HG03558 (cell line): ENCODE data around the gene ZFP64.
"Not testable (repeated sequence)": the region's sequence is repeated elsewhere in the genome, so short reads cannot be mapped to it uniquely, and the experiment has no call there.

Experiments
- ATAC-seq: cut with Tn5 transposase; IDR thresholded peaks from one replicate; pipeline ENCODE4 v1.9.1; 2021; ENCODE audit warnings: moderate number of reproducible peaks; ENCODE audit not compliant: unreplicated experiment; ENCODE audit errors: extremely low read depth

The ZFP64 gene

DNA sequence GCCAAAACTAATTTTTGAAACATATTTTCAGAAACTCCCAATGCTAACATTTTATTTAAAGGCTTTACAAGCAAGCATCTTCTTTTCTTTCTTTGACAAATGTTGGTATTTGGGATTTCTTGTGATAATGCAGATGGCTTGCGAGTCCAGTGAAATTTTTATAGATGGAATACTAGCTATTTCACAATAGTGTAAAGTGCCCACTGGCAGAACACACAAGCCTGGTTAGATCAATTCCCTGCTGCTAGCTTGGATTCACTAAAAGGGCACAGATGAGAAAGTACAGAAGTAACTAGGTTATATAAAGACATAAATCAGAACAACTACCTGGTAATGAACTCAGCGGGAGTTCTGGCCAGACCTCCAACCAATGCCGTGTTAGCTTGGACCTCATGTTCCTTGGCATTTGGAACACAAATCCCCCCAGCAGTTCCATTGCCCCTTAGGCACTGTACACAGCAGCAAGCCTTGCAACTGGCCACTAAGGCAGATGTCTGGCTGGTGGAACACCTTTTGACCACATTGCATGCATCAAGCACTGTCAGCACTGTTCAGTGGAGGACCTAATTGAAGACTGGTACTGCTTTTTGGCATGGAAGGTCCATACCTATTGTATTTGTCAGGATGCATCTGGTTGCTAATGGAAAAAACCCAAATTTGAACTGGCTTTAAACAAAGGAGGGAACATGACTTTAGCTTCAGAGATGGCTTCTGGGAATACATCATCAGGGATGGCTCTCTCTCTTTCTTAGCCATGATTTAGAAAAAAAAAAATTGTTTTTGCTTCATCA is 15.6 kb upstream of the ZFP64 start:
- no peak for ATAC-seq

GRCh38 chr20:52204136-52204535 is 12.6 kb upstream of the ZFP64 start:
- no peak for ATAC-seq

DNA sequence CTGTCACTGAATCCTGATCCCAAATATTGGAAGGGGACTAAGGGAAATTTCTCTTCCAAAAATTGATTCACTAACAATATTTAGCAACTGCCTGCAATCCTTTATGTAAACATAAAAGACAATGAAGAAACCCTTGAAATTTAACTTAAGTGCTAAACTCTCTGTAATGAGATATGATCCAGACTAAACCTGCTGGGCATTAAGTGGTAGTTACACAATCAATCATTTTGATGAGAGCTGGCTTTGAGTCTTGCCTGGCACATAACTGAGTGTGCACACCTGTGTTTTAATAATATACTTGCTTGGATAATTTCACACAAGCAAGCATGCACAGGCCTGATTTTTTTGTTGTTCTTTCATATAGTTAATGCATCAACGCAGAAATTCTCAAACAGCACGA is 9.8 kb upstream of the ZFP64 start:
- ATAC-seq: no peak

GRCh38 chr20:52200870-52201269 is 9.3 kb upstream of the ZFP64 start:
- no peak for ATAC-seq

DNA sequence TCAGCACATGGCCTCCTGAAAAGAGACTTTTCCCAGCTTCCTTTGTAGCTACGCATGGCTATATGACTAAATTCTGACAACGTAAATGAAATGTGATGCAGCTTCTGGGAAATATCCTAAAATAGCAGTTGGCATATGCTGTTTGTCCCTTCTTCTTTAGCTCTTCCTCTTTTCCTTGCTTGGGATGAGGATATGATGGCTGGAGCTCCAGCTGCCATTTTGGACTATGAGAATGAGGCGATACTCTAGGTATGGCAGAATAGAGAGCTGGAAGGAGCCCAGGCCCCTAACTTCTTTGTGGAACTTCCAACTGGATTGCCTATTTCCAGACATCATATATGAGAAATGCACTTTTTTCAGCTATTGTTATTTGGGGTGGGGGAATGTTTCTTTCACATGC is 5.3 kb upstream of the ZFP64 start:
- no peak for ATAC-seq

- ATAC-seq: no peak
These were observed 2.4 kb upstream of the ZFP64 start for GRCh38 chr20:52193886-52194545.

GRCh38 chr20:52193133-52193532 is 1.6 kb upstream of the ZFP64 start:
- ATAC-seq: no peak

DNA sequence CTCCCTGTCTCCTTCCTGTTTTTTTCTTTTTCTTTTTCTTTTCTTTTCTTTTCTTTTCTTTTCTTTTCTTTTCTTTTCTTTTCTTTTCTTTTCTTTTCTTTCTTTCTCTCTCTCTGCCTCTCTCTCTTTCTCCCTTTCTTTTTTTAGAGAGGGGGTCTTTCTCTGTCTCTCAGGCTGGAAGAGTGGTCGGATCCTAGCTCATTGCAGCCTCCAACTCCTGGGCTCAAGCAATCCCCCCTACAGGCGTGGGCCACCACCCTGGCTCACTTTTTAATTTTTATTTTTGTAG is 1.1 kb upstream of the ZFP64 start:
- ATAC-seq: not testable (repeated sequence)

- peak; percentile 21 for ATAC-seq
These were observed 538 bp upstream of the ZFP64 start for GRCh38 chr20:52191916-52192718.

DNA sequence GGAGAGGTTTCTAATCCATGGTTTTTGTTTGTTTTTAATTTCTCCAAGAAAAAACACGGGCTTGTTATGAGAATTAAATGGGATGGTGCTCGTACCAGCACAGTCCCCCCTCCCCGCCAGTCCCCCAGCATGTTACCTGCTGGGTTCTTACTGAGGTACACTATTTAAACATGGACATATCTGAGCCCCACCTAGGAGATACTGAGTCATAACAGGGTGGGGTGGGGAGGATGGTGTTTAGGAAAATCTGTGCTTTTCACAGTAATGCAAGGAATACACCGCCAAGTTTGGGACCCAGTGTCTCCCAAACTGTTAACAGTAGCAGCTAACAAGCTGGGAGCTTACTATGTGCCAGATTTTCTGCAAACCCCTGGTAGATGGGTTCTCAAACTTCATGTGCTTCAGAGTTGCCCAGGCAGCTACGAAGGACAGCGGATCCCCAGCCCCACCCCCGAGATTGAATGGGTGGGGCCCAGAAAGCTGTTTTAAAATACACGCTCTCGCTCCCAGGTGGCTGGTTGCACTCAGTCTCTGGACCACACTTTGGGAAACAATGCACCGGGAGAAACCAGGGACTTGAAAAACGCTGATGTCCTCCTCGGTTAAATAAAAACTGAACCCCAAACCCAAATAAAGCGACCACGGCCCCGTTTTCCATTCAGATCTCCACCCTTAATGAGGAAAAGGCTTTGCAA is 995 bp downstream of the ZFP64 start:
- ATAC-seq: no peak

- no peak for ATAC-seq
These were observed 9.8 kb downstream of the ZFP64 start for GRCh38 chr20:52181766-52182165.

- ATAC-seq: no peak
These were observed 11.3 kb downstream of the ZFP64 start for GRCh38 chr20:52180180-52180840.

DNA sequence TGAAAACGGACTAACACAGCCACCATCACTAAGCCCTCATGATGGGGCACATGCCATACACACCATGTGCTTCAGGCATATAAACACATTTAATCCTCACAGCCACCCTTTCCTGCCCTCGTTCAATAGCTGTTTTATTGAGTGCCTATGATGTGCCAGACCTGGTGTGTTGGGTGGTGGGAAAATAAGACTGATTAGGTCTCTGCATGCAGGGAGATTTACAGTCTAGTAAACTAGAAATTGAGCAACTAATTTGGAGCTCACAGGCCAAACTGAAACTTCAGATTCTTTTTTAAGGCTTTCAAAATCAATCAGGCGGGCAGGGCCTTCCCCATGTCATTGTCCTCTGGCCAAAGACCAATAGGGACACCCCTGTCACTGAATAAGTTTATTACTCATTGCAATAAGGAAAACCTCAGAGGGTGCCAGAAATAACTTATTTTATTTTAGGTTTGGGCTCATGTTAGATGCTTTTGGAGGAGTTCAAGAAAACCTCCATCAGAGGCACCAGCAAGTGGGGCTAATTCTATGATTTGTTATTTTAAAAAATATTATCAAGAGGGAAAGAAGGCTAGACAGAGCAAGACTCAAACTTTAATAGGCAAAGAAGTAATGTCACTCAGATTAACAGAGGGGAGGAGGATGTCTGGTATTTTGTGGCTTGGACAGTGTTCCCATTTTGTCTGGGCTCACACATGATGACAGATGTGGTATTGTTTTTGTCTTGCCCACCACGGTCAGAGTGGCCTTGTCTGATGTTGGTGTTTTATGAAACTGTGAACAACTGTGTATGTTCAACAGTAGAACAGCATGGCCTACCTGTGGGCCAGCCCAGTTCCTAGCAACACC is 12.0 kb downstream of the ZFP64 start:
- ATAC-seq: peak; percentile 81

GRCh38 chr20:52178691-52179090 is 12.9 kb downstream of the ZFP64 start:
- ATAC-seq: no peak

- no peak for ATAC-seq
These were observed 15.7 kb downstream of the ZFP64 start for GRCh38 chr20:52175840-52176239.

DNA sequence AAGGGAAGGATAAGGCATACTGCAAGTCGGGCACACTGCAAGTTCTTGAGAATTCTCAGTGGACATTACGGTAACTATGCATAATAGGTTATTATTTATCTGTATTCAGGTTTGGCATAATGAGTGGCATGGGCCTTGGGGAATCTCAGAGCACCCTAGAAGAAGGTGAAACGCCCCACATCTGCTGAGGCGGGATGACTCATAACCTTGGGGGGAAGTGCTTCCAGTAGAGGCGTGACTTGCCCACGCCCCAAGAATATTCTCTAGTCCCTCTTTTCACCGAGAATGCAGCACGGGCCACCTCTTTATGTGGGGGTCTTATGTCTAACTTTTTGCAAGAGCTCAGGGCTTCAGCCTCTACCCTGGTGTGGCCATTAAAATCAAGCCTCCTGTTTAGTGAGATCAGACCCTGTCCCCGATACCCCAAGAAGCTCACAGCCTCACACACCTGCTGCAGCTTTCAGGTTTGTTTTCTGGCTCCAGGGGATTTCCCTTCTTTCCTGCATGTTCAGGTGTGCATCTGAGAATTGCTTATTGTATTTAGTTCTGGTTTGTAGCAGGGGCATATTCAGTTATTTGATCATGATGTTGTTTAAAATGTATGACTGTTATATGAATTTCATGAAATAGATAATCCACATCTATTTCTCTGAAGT is 19.1 kb downstream of the ZFP64 start:
- ATAC-seq: peak; percentile 51

DNA sequence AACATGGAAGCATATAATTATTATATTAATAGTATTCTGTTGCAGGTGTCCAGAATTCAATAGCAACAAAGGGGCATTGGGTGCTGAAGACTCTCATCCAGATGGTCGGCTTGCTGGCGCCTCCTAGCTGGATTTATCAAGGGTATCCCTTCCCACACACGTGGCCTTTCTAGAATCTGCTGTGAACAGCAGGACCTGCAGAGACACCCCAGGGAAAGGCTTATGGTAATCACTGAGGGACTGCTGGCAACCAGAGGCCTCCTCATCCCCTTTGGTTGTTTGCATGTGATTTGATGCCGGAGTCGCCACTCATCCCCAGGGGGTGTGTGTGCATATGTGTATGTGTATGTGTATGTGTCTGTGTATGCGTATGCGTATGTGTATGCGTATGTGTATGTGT is 20.6 kb downstream of the ZFP64 start:
- no peak for ATAC-seq

- ATAC-seq: no peak
These were observed 23.5 kb downstream of the ZFP64 start for GRCh38 chr20:52168116-52168515.
